NCI-H2107 (cell line): ENCODE results near the gene LGR5.

Experiments
- DNase-seq: peaks from one replicate; lab custom pipeline; 2025; lab: John Stamatoyannopoulos, UW

LGR5 gene

GRCh38 chr12:71439362-71439612 lies 311 bp upstream of the LGR5 start:
- no peak for DNase-seq

GRCh38 chr12:71440345-71440762 lies 756 bp downstream of the LGR5 start:
- DNase-seq: no peak

- DNase-seq: no peak
Observed at GRCh38 chr12:71440763-71441748, 1.5 kb downstream of the LGR5 start.

- DNase-seq: no peak
Observed at GRCh38 chr12:71441836-71442566, 2.4 kb downstream of the LGR5 start.

- DNase-seq: no peak
Observed at GRCh38 chr12:71442567-71442931, 3.0 kb downstream of the LGR5 start.

GRCh38 chr12:71445071-71445470 lies 5.5 kb downstream of the LGR5 start:
- no peak for DNase-seq

GRCh38 chr12:71447691-71448132 lies 8.1 kb downstream of the LGR5 start:
- no peak for DNase-seq

GRCh38 chr12:71448150-71448581 lies 8.6 kb downstream of the LGR5 start:
- DNase-seq: no peak

GRCh38 chr12:71449373-71450070 lies 9.9 kb downstream of the LGR5 start:
- DNase-seq: no peak

GRCh38 chr12:71452006-71452405 lies 12.4 kb downstream of the LGR5 start:
- no peak for DNase-seq

GRCh38 chr12:71455028-71455737 lies 15.6 kb downstream of the LGR5 start:
- DNase-seq: peak; percentile 30

GRCh38 chr12:71456316-71456715 lies 16.7 kb downstream of the LGR5 start:
- DNase-seq: peak; percentile 35

- DNase-seq: no peak
Observed at GRCh38 chr12:71456990-71457389, 17.4 kb downstream of the LGR5 start.

GRCh38 chr12:71460318-71460717 lies 20.7 kb downstream of the LGR5 start:
- DNase-seq: no peak

GRCh38 chr12:71460850-71461609 lies 21.4 kb downstream of the LGR5 start:
- DNase-seq: no peak

- DNase-seq: no peak
Observed at GRCh38 chr12:71461787-71462328, 22.3 kb downstream of the LGR5 start.

- no peak for DNase-seq
Observed at GRCh38 chr12:71465796-71466195, 26.2 kb downstream of the LGR5 start.

GRCh38 chr12:71469258-71469750 lies 29.7 kb downstream of the LGR5 start:
- DNase-seq: no peak

GRCh38 chr12:71472441-71472911 lies 32.9 kb downstream of the LGR5 start:
- DNase-seq: no peak

GRCh38 chr12:71474791-71475190 lies 35.2 kb downstream of the LGR5 start:
- no peak for DNase-seq

GRCh38 chr12:71475280-71475679 lies 35.7 kb downstream of the LGR5 start:
- peak; percentile 38 for DNase-seq
